HG02884 (cell line): Measurements from ENCODE around the gene ACAA2.
A peak's percentile ranks its signal among the peaks of the same experiment; 100 is the strongest.
"Not testable (repeated sequence)": the region's sequence is repeated elsewhere in the genome, so short reads cannot be mapped to it uniquely, and the experiment has no call there.

Source experiments
- ATAC-seq: cut with Tn5 transposase; IDR thresholded peaks from one replicate; pipeline ENCODE4 v1.9.1; 2021; ENCODE audit warnings: mild to moderate bottlenecking, moderate library complexity; ENCODE audit not compliant: unreplicated experiment

ACAA2 gene

DNA sequence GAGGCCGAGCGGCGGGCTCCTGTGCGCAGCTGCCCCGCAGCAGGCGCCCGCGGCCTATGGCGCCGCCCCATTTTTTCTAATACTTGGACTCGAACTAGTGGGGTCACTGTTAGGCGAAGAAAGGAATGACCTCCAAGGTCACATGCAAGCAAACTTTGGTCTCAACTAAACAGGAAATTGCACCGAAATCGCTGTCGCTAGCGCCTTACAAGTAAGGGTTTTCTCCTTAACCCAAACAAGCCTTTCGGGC, 339 bp downstream of the ACAA2 start:
- peak; percentile 28 for ATAC-seq

DNA sequence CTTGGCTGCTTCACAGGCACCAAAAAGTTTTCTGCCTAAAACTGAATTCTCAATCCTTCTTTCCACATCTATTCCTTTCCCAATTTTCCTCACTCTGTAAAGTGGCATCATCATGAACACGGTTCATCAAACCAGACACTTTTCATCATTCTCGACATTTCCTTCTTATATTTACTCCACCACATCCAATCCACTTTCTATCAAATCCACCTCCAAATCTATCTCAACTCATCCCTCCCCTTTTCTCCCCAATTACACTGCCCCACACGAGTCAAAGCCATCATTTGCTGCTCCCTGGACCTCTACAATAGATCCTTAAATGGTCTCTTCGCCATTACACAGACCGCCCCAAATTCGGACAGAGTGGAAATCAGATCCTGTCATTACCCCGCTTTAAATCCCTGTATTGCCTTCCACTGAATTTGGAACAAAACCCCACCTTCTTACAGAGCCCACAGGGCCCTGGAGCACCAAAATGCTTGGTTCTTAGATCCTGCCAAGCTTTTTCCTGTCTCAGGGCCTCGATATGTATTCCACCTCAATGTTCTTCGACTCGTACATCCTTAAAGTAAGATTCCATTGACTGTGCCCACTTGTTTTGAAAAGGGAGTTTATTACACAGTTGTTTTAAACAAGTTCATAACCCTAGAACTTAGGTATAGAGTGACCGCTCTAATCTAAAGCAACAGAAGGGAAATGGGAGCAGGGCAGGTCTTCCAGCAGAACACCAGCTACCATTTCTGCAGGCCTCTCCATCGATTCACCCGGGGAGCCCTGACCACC, 856 bp downstream of the ACAA2 start:
- no peak for ATAC-seq

DNA sequence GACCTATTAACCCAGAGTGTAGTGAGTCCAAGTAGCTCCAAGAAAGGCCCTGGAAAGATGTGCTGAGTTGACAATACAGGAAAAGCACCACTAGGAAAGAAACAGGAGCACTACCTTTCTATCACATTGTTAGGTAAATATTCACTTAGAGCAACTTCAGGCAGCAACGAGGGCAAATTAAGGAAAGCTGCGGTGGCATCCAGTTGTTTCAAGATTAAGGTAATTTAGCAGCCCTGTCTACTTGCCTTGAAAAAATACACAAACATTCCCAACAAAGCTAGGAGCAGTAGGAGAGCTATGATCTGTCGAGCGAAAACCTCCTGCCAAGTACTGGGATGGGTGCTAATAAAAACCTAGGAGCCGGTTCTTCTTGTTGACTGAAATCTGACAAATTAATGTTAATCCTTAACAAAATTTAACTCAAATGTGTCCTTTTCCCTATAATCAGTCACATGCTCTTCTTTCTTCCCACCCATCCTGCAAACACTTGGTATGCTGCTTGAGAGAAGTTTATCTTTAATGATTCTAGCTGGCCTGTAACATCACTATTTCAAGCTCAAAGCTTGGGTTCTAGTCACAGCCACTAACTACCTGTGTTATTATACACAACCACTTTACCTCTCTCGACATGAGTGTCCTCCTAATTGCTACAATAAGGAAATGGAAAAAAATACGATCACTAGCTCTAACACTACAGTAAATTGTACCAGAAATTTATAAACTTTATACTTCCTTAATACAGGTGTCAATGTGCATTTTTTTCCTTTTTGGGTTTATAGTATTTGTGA, 2.0 kb downstream of the ACAA2 start:
- ATAC-seq: no peak

DNA sequence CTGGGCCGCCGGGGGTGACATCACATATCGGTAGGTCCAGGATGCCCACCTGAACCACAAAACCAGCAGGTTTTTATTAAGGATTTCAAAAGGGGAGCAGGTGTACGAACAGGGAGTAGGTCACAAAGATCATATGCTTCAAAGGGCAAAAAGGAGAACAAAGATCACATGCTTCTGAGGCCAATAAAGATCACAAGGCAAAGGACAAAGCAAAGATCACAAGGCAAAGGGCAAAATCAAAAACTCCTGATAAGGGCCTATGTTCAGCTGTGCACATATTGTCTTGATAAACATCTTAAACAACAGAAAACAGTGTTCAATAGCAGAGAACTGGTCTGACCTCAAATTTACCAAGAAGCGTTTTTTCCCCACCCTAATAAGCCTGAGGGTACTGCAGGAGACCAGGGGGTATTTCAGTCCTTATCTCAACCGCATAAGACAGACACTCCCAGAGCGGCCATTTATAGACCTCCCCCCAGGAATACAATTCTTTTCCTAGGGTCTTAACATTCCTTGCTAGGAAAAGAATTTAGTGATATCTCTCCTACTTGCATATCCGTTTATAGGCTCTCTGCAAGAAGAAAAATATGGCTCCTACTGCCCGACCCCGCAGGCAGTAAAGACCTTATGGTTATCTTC, 4.7 kb downstream of the ACAA2 start:
- ATAC-seq: not testable (repeated sequence)

DNA sequence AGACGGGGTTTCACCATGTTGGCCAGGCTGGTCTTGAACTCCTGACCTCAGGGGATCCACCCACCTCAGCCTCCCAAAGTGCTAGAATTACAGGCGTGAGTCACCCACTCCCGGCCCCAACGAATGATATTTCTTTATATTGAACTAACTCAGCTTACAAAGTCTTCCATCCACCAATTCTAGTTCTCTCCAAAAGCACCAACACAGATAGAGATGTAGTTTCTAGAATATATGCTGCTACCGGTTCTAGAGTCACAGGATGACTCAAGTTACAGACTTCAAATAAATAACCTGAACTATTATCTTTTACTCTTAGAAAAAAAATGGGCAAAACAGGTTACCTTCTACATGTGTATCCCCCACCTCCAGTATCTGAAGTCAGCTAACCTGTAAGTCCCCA, 9.2 kb downstream of the ACAA2 start:
- ATAC-seq: no peak

DNA sequence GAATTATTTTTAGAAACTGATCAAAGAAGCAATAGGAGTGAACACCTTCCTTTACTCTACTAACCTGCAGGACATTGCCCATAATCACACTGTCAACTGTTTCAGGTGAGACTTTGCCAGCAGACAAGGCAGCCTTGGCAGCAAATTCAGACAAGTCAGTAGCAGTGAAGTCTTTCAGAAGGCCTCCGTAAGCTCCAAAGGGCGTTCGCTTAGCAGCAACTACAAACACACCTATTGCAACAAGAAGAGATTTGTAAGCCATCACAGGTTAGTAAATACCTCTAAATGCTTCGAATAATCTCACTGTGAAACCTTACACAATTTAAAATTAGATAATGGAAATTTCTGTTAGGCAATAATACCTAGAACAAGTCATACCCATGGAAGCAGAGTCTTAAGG, 10.7 kb downstream of the ACAA2 start:
- no peak for ATAC-seq

DNA sequence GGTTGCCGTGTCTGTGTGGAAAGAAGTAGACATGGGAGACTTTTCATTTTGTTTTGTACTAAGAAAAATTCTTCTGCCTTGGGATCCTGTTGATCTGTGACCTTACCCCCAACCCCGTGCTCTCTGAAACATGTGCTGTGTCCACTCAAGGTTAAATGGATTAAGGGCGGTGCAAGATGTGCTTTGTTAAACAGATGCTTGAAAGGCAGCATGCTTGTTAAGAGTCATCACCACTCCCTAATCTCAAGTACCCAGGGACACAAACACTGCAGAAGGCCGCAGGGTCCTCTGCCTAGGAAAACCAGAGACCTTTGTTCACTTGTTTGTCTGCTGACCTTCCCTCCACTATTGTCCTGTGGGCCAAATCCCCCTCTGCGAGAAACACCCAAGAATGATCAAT, 12.8 kb downstream of the ACAA2 start:
- ATAC-seq: not testable (repeated sequence)

DNA sequence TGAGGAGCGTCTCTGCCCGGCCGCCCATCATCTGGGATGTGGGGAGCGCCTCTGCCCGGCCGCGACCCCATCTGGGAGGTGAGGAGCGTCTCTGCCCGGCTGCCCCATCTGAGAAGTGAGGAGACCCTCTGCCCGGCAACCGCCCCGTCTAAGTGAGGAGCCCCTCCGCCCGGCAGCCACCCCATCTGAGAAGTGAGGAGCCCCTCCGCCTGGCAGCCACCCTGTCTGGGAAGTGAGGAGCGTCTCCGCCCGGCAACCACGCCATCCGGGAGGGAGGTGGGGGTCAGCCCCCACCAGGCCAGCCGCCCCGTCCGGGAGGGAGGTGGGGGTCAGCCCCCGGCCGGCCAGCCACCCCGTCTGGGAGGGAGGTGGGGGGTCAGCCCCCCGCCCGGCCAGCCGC, 13.5 kb downstream of the ACAA2 start:
- not testable (repeated sequence) for ATAC-seq

DNA sequence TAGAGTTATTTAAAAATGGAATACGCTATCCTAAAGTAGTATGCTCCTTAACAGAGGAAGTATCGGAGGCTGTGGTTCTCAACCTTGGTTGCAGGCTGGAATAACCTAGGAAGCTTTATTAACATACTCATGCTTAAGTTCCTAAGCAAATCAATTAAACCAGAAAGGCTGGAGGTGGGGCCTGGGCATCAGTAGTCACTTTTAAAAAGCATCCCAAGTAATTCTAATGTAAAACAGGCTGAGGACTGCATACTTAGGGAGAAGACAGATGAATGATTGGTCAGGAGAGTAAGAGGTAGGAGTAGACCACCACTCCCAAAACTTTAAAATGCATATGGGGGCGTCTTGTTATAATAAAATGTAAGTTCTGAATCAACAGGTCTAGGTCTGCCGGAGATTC, 15.3 kb downstream of the ACAA2 start:
- no peak for ATAC-seq

DNA sequence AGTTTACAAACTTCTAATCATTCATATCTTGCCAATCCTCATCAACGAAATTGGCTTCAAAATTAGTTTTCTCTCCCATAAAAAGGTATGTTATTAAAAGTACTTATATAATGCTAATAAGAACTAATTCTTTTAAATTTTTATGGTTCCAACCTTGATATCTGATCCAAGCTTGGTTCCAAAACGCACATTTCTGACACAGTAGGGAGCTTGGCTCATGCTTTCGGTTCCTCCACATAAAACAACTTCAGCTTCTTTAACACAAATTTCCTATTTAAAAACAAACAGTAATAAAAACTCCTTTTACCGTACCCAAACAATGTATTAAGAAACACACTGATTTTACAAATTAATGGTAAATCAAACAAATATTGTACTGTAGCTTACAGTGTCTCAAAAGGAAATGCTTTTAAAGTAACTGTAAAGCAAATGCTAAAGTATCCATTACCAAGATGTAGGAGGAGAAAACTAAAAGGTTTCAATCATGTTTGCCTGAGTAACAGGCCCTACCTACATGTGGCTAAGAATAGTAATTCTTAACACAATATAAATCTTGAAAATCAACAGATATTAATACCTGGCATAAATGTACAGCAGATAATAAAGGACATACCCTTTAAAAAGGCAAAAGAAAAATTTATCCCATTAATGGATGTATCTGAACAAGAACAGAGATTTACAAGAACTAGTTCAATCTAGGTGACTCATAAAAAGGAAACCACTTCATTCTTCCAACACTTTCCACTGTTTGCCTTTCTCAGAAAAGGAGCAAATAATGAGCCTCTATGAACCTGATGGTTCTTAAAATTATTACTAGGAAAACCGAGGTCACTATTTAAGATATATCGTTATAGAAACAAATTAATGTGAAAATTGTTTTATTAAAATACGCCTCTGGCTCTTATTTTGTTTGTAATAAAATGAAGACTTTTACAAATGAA, 17.5 kb downstream of the ACAA2 start:
- no peak for ATAC-seq

DNA sequence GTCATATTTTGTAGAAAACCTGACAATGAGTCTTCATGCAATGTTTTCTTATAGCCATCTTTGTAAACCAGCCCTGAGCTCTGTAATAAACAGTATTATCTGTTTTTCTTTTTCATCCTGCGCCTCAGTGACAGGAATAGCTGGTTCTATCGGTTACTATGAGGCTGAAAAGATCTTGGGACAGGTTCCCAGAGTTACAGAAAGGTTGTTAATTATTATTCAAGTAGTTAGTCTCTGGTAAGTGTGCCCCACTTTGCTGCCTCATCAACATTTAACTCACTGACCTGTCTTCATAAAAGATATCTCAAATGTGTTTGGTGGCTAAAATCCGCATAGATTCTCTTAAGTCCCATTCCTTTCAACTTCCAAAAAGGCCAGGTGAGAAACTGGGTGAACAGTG, 18.6 kb downstream of the ACAA2 start:
- ATAC-seq: no peak

DNA sequence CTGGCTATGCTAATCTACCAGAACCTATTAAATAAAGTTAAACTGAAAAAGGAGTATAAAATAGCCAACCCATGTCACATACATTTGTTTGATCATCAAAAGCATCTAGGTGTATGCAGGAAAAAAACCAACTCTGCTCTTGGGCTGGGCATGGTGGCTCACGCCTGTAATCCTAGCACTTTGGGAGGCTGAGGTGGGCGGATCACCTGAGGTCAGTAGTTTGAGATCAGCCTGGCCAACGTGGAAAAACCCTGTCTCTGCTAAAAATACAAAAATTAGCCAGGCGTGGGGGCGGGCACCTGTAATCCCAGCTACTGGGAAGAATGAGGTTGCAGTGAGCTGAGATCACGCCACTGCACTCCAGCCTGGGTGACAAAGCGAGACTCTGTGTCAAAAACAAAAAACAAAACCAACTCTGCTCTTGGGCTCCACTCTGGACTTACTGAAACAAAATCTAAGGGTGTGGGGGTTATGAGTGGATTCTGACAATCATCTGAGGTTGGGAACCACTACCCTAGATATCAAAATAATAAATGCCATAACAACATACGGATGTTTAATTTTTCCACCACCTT, 23.7 kb downstream of the ACAA2 start:
- ATAC-seq: not testable (repeated sequence)

DNA sequence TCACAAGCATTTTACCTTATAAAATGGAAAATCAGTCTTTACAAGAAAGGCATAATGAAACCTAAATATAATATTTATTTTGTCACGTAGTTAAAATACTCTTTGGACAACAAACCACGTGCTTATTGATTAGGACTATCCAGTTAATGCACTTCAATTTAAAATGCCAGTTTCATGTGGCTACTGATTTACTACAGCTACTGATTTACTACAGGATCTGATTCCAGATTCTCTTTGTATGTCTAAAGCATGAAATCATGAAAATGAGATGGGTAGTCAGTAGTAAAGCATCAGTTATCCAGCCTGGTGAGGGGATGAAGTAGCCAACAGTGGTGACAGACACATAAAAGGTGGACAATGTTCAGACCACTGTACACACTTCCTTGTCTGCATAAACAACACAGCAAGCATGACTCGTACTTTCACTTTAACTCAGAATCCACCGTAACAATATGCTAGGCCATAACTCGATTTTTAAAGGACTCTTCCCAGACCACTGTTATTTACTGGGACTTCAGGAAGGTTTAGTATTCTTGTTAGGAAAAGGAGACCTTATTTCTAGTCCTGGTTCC, 24.9 kb downstream of the ACAA2 start:
- no peak for ATAC-seq

DNA sequence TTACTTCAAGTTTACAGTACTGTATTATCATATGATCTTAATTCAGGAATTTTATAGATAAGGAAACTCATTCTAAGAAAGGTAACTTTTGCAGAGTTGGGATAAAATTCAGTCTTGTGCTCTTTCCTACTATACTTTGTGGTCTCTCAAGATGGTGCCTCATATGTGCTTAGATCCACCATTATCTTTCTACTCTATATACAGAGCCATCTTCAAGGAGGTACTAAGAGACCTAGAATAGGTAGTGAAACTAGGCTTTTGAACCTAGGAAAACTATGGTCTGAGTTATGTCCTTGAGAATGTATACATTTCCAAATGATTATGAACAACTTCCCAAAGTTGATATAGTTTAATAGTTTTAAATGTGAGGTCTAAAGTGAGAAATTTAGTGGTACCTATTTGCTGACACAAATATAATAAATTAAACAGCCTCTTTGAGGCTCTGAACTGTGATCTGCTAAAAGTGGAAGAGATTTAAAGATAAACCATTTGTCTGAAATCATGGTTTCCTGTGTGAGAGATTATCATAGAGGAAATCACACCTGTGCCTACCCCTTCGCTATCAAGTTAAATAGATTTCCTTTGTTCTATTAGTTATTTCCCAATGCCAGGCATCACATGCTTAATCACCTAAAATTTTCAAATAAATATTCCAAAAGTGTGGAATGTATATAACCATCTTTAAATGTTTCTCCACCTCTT, 27.2 kb downstream of the ACAA2 start:
- ATAC-seq: no peak

DNA sequence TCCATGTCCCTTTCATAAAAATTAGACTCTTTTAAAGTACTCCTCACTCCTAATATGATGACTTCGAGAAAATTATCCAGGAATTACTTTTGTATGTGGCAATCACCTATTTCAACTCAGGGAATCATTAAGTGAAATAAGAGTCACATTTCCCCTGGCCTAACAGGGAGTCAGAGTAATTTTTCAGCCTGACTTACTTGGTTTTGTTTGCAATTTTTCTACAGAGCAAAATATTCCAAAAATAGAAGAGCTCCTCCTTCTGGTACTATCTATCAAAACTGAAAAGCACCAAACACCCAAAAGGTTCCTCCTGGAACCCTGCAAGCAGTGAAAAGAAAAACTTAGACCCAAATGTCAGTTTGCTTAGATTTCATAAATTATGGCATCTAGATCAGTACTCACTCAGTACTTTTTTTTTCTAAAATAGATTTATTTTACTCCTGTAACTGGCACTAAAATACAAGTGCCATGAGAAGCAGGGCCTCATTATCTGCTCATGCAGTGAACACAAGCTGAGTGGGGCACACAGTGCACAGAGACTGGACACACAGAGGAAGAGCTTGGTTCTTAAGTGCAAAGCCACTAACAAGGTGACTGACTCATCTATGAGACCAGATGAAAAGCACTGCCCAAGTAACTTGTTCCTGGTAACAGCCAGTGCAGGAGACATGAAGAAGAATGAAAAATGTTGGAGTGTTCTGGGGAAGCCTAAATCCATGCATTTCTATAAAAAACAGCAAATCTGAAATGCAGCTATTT, 28.7 kb downstream of the ACAA2 start:
- no peak for ATAC-seq

DNA sequence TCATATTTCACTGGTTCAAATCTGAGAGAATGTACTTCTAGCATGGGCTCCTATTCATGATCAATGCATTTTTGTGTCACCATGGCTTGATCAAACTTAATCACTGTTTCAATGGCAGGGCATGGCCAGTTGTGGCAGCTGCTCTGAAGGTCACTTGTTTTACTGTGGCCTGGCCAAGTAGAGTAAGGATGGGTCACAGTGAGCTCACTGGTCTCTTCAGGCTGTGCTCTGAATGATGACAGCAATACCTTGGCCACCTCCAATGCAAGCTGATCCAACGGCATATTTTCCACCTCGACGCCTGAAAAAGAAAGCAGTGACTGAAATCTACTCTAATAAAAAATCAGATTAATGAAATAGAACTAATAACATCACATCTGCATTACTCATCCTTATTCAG, 29.7 kb downstream of the ACAA2 start:
- not testable (repeated sequence) for ATAC-seq

DNA sequence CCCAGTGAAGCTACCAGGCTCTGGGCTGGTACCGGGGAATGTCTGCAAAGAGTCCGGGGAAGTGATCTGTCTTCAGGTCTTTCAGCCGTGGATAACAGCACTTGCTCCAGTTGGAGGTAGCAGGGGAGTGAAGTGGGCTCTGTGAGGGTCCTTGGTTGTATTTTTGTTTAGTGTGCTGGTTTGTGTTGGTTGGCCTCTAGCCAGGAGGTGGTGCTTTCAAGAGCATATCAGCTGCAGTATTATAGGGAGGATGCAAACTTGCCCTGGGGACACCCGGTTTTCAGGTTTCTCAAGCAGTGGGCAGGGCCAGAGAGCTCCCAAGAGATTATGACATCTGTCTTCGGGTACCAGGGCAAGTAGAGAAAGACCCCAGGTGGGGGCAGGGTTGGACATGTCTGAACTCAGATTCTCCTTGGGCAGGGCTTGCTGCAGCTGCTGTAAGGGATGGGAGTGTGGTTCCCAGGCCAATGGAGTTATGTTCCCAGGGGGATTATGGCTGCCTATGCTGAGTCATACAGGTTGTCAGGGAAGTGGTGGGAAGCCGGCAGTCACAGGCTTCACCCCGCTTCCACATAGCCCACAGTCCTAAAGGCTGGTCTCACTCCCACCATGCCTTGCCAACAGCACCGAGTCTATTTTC, 34.4 kb downstream of the ACAA2 start:
- no peak for ATAC-seq

DNA sequence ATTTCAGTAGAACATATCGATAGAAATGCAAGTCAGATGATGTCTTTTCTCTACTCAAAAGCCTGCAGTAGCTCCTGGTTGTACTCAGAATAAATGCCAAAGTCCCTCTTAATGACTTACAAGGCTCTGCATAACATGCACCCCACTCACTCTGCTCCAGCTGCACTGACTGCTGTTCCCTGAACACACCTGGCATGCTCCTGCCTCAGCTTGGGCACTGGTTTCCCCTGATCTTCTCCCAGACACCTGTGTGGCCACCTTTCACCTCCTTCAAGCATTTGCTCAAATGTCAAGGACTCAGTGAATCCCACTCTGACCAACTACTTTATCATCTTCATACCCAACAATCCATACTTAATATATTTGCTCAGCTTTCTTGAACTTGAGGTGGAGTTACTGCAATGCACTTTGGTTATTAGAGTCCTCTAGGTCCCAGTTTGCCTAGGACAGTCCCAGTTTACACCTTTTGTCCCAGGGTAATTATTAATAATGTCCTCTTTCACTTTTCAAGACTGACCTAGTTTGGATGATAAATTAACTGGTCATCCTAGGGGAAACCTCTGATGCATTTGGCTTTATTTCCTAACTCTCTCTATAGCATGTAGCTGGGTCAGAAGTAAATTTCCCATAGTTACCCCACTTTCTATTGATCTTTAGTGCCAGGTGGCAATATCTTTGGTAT, 44.1 kb downstream of the ACAA2 start:
- no peak for ATAC-seq
